ENCODE measurements around the gene GHRHR.

GRCh38 chr7:30977896-30978564 is 14.3 kb downstream of the GHRHR start:
- peak; percentile 54 for TF ChIP-seq CTCF (IDR thresholded peaks at IDR 0.05; ENCODE audit: poor library complexity)
- no peak for TF ChIP-seq EZH2 (IDR thresholded peaks at IDR 0.05; ENCODE audit: borderline replicate concordance)

All from hepatocyte (in vitro differentiated cells).